K562 (cell line): Measurements from ENCODE around the gene TSEN34. TPM values are rescaled to one million over a fixed set of nuclear protein-coding genes. Genes with fewer than 3 reads are reported as not detected.

Experiments
- E2F3 ChIP-seq: fragments of 250-450 bp; sonication (Bioruptor Pico); IDR thresholded peaks from 2 replicates; pipeline ENCODE4 v1.4.0; 2020; ENCODE audit warnings: mild to moderate bottlenecking
- HDAC3 ChIP-seq: fragments of 450-650 bp; IDR thresholded peaks from 2 replicates; pipeline ENCODE4 v1.6.1; 2018; ENCODE audit warnings: borderline replicate concordance, mild to moderate bottlenecking, moderate library complexity; ENCODE audit not compliant: partially characterized antibody
- MCM5 ChIP-seq: fragments of 450-650 bp; IDR thresholded peaks from 2 replicates; pipeline ENCODE4 v1.6.1; 2016; ENCODE audit warnings: low read depth
- NFE2L1 ChIP-seq: fragments of 450-650 bp; IDR thresholded peaks from 2 replicates; pipeline ENCODE4 v1.6.1; 2016; ENCODE audit warnings: missing genetic modification characterization, low read depth, mild to moderate bottlenecking, missing compliant biosample characterization, moderate library complexity, borderline replicate concordance
- NR2C1 ChIP-seq, 2 experiments: fragments of 450-650 bp; IDR thresholded peaks; 2 replicates each; pipeline ENCODE4 v1.6.1; 2017; ENCODE audit warnings: mild to moderate bottlenecking in 2 of 2, antibody characterized with exemption in 1 of 2, inconsistent platforms in 1 of 2, missing compliant biosample characterization in 1 of 2, missing genetic modification characterization in 1 of 2
- PHTF2 ChIP-seq: fragments of 250-450 bp; sonication (Bioruptor Pico); IDR thresholded peaks from 2 replicates; pipeline ENCODE4 v1.5.0; 2021; ENCODE audit warnings: mild to moderate bottlenecking
- SIRT6 ChIP-seq: IDR thresholded peaks from one replicate; pipeline ENCODE4 v1.6.1; 2012; ENCODE audit warnings: low read depth, mild to moderate bottlenecking, control low read depth, inconsistent platforms, low read length, moderate library complexity
- ZBTB7A ChIP-seq: IDR thresholded peaks from 2 replicates; pipeline ENCODE4 v1.6.1; 2011; ENCODE audit warnings: low read depth, mild to moderate bottlenecking, low read length, moderate library complexity, borderline replicate concordance; ENCODE audit not compliant: control insufficient read depth
- ZFPM2 ChIP-seq: fragments of 250-450 bp; sonication (Bioruptor Pico); IDR thresholded peaks from 2 replicates; pipeline ENCODE4 v1.5.1; 2022; ENCODE audit warnings: mild to moderate bottlenecking
- ZNF175 ChIP-seq: fragments of 200-800 bp; sonication (Bioruptor generic); IDR thresholded peaks from 2 replicates; pipeline ENCODE4 v1.6.1; 2016; ENCODE audit warnings: low read depth, mild to moderate bottlenecking, missing genetic modification characterization, missing compliant biosample characterization
- ZNF384 ChIP-seq: IDR thresholded peaks from 2 replicates; pipeline ENCODE4 v1.6.1; 2012; ENCODE audit warnings: low read depth, low read length, improper control_type of control experiment
- ZNF586 ChIP-seq: fragments of 450-650 bp; formaldehyde crosslinking; conservative IDR thresholded peaks from 2 replicates; pipeline ENCODE4 v1.4.0; 2020; ENCODE audit warnings: mild to moderate bottlenecking, moderate library complexity
- ZZZ3 ChIP-seq: fragments of 450-650 bp; IDR thresholded peaks from 2 replicates; pipeline ENCODE4 v1.6.1; 2016; ENCODE audit warnings: antibody characterized with exemption, mild to moderate bottlenecking, moderate library complexity
- polyA plus RNA-seq, 8 experiments: library from polyadenylated mRNA; depleted of rRNA in 4 of 8; stranded (reverse) in 5 of 8; unstranded in 3 of 8; fragments of >200 nt; fragmentation: Nextera tagmentation in 2 of 8; fragmentation: Illumina TruSeq in 1 of 8; extraction: Ambion mirVana in 2 of 8; extraction: Trizol in 1 of 8; gene quantifications; 2 replicates each; pipeline versions ENCODE4 v1.2.1 to v1.2.3, GENCODE V29; 2011 to 2014; ENCODE audit warnings: inconsistent platforms in 1 of 8, missing spikeins in 1 of 8
- total RNA-seq, 7 experiments: library from RNA; depleted of rRNA in 6 of 7; stranded (reverse); fragments of >200 nt in 6 of 7; fragmentation: Illumina TruSeq in 2 of 7; extraction: Trizol in 2 of 7; gene quantifications; 2 replicates each; pipeline versions ENCODE4 v1.2.1 to v1.2.3, GENCODE V29; 2011 to 2021; ENCODE audit warnings: low replicate concordance in 1 of 7
- TF ChIP-seq, protein P1 (sequence below): fragments of 200-800 bp; sonication (Bioruptor generic); IDR thresholded peaks from 2 replicates; pipeline ENCODE4 v1.6.1; 2017; ENCODE audit warnings: missing genetic modification characterization, missing compliant biosample characterization
- TF ChIP-seq, protein P2 (sequence below): fragments of 250-450 bp; sonication (Bioruptor Pico); IDR thresholded peaks from 2 replicates; pipeline ENCODE4 v1.8.0; 2022; ENCODE audit warnings: moderate library complexity, mild to moderate bottlenecking, inconsistent platforms
- TF ChIP-seq, protein P3 (sequence below): sonication (generic); formaldehyde crosslinking; IDR thresholded peaks from 2 replicates; pipeline ENCODE4 v1.9.0; 2022; ENCODE audit warnings: mild to moderate bottlenecking, missing genetic modification reagents
- TF ChIP-seq, protein P4 (sequence below), 2 experiments: fragments of 200-800 bp in 1 of 2; sonication (Bioruptor generic) in 1 of 2; sonication (generic) in 1 of 2; formaldehyde crosslinking in 1 of 2; IDR thresholded peaks in 1 of 2; conservative IDR thresholded peaks in 1 of 2; 2 replicates each; pipeline versions ENCODE4 v1.5.0 to v1.6.1; 2016 to 2020; ENCODE audit warnings: missing compliant biosample characterization in 1 of 2, missing genetic modification characterization in 1 of 2, missing genetic modification reagents in 1 of 2
- TF ChIP-seq, protein P5 (sequence below): sonication (generic); formaldehyde crosslinking; IDR thresholded peaks from 2 replicates; pipeline ENCODE4 v1.8.0; 2022; ENCODE audit warnings: mild to moderate bottlenecking, missing genetic modification reagents
- TF ChIP-seq, protein P6 (sequence below): sonication (generic); formaldehyde crosslinking; IDR thresholded peaks from 2 replicates; pipeline ENCODE4 v1.8.1; 2023; ENCODE audit warnings: mild to moderate bottlenecking, missing genetic modification reagents

TSEN34 gene
- total and polyA plus RNA-seq, 9 of the 15 experiments (the other 6 are each of a cell fraction or from before 2014, with no cell fraction given): 3.1 to 57.6 (median 29.5) TPM

GRCh38 chr19:54188215-54188871 is 2.8 kb upstream of the TSEN34 start (continued):
- TF ChIP-seq, protein P1, sequence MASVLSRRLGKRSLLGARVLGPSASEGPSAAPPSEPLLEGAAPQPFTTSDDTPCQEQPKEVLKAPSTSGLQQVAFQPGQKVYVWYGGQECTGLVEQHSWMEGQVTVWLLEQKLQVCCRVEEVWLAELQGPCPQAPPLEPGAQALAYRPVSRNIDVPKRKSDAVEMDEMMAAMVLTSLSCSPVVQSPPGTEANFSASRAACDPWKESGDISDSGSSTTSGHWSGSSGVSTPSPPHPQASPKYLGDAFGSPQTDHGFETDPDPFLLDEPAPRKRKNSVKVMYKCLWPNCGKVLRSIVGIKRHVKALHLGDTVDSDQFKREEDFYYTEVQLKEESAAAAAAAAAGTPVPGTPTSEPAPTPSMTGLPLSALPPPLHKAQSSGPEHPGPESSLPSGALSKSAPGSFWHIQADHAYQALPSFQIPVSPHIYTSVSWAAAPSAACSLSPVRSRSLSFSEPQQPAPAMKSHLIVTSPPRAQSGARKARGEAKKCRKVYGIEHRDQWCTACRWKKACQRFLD (CRISPR knock-in tag): no peak
- TF ChIP-seq ZNF175 (no peak), HDAC3 (no peak), MCM5 (no peak), NR2C1 (IDR thresholded peaks at IDR 0.05) (no peak), NR2C1 (tag; IDR thresholded peaks at IDR 0.05) (no peak), ZZZ3 (no peak), ZBTB7A (no peak; the same call in 1 of the 2 replicates), E2F3 (CRISPR knock-in tag) (no peak), ZNF384 (no peak), ZNF586 (CRISPR knock-in tag) (no peak), SIRT6 (no peak), NFE2L1 (no peak), PHTF2 (CRISPR knock-in tag) (no peak), ZFPM2 (no peak)
- TF ChIP-seq, protein P2, sequence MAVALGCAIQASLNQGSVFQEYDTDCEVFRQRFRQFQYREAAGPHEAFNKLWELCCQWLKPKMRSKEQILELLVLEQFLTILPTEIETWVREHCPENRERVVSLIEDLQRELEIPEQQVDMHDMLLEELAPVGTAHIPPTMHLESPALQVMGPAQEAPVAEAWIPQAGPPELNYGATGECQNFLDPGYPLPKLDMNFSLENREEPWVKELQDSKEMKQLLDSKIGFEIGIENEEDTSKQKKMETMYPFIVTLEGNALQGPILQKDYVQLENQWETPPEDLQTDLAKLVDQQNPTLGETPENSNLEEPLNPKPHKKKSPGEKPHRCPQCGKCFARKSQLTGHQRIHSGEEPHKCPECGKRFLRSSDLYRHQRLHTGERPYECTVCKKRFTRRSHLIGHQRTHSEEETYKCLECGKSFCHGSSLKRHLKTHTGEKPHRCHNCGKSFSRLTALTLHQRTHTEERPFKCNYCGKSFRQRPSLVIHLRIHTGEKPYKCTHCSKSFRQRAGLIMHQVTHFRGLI (CRISPR knock-in tag): no peak
- TF ChIP-seq, protein P3, sequence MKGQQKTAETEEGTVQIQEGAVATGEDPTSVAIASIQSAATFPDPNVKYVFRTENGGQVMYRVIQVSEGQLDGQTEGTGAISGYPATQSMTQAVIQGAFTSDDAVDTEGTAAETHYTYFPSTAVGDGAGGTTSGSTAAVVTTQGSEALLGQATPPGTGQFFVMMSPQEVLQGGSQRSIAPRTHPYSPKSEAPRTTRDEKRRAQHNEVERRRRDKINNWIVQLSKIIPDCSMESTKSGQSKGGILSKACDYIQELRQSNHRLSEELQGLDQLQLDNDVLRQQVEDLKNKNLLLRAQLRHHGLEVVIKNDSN: no peak
- TF ChIP-seq, protein P4, sequence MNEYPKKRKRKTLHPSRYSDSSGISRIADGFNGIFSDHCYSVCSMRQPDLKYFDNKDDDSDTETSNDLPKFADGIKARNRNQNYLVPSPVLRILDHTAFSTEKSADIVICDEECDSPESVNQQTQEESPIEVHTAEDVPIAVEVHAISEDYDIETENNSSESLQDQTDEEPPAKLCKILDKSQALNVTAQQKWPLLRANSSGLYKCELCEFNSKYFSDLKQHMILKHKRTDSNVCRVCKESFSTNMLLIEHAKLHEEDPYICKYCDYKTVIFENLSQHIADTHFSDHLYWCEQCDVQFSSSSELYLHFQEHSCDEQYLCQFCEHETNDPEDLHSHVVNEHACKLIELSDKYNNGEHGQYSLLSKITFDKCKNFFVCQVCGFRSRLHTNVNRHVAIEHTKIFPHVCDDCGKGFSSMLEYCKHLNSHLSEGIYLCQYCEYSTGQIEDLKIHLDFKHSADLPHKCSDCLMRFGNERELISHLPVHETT (CRISPR knock-in tag; conservative IDR thresholded peaks at IDR 0.05 in 1 of 2, IDR thresholded peaks at IDR 0.05 in 1 of 2): no peak
- TF ChIP-seq, protein P5, sequence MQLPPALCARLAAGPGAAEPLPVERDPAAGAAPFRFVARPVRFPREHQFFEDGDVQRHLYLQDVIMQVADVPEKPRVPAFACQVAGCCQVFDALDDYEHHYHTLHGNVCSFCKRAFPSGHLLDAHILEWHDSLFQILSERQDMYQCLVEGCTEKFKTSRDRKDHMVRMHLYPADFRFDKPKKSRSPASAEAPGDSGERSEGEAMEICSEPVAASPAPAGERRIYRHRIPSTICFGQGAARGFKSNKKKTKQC (CRISPR knock-in tag): no peak
- TF ChIP-seq, protein P6, sequence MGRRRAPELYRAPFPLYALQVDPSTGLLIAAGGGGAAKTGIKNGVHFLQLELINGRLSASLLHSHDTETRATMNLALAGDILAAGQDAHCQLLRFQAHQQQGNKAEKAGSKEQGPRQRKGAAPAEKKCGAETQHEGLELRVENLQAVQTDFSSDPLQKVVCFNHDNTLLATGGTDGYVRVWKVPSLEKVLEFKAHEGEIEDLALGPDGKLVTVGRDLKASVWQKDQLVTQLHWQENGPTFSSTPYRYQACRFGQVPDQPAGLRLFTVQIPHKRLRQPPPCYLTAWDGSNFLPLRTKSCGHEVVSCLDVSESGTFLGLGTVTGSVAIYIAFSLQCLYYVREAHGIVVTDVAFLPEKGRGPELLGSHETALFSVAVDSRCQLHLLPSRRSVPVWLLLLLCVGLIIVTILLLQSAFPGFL (CRISPR knock-in tag): no peak
